Right atrium auricular region (tissue), 2 donors: Measurements from ENCODE around the gene CLDN2. TPM values are rescaled to one million over a fixed set of nuclear protein-coding genes. Genes with fewer than 3 reads are reported as not detected.
"Not testable (repeated sequence)": the region's sequence is repeated elsewhere in the genome, so short reads cannot be mapped to it uniquely, and the experiment has no call there.

Source experiments
- DNase-seq: peaks from one replicate; pipeline ENCODE4 v3.0.0-alpha.2; 2019; ENCODE audit warnings: low spot score
- H3K27ac ChIP-seq, 2 donors: fragments of 200-600 bp; sonication (generic); 1 replicate in 1 of 2; 2 replicates in 1 of 2; pipeline ENCODE4 v1.5.1; 2016 to 2019
- H3K27me3 ChIP-seq, 2 donors: fragments of 200-600 bp; sonication (generic); one replicate each; pipeline versions ENCODE4 v1.5.1 to v1.6.0; 2017 to 2019
- H3K36me3 ChIP-seq: fragments of 200-600 bp; sonication (generic); one replicate; pipeline ENCODE4 v1.5.1; 2016
- H3K4me1 ChIP-seq, 2 donors: fragments of 200-600 bp; sonication (generic); one replicate each; pipeline versions ENCODE4 v1.5.1 to v1.6.0; 2017 to 2019
- H3K4me3 ChIP-seq, 2 donors: fragments of 200-600 bp; sonication (generic); 1 replicate in 1 of 2; 2 replicates in 1 of 2; pipeline ENCODE4 v1.5.1; 2017 to 2019; ENCODE audit warnings: mild to moderate bottlenecking in 1 of 2, moderate library complexity in 1 of 2
- H3K9me3 ChIP-seq, 2 donors: fragments of 200-600 bp; sonication (generic); one replicate each; pipeline ENCODE4 v1.5.1; 2019
- CTCF ChIP-seq, 2 donors: fragments of 200-600 bp; sonication (generic); IDR thresholded peaks; one replicate each; pipeline ENCODE4 v1.5.1; 2019; ENCODE audit warnings: antibody characterized with exemption in 2 of 2
- total RNA-seq, 2 donors: library from RNA; depleted of rRNA; stranded (reverse); fragments of >200 nt; gene quantifications; one replicate each; pipeline ENCODE4 v1.1.0, GENCODE V29; 2016

Gene CLDN2
- not detected for total RNA-seq

- Histone ChIP-seq H3K4me3 (no peak within 1 kb of the TSS), H3K36me3 (no peaks in the 10 kb centered on the region), H3K27ac (no peak within 1 kb of the TSS), H3K9me3 (no peaks in the 10 kb centered on the region), H3K4me1 (no peaks in the 10 kb centered on the region), H3K27me3 (no peaks in the 10 kb centered on the region)
- DNase-seq: no peak
- no peak for TF ChIP-seq CTCF (IDR thresholded peaks at IDR 0.05)
These were observed at the start of gene CLDN2 for GRCh38 chrX:106919932-106920452. Gene CLDN2 (plus strand): TSS chrX:106920402. CDS start chrX:106928229, 7,827 bp downstream.

GRCh38 chrX:106872796-106873195 is 47.4 kb upstream of the CLDN2 start:
- not testable (repeated sequence) for H3K4me3 ChIP-seq, DNase-seq, H3K27ac ChIP-seq, H3K27me3 ChIP-seq, H3K36me3 ChIP-seq, H3K4me1 ChIP-seq, H3K9me3 ChIP-seq

GRCh38 chrX:106874075-106874474 is 46.1 kb upstream of the CLDN2 start:
- Histone ChIP-seq H3K27ac (no peak overlapping the region), H3K9me3 (no peaks in the 10 kb centered on the region), H3K36me3 (no peaks in the 10 kb centered on the region), H3K4me3 (no peak overlapping the region), H3K27me3 (no peaks in the 10 kb centered on the region), H3K4me1 (no peaks in the 10 kb centered on the region)
- peak; percentile 36 to 66 for TF ChIP-seq CTCF (IDR thresholded peaks at IDR 0.05)
- DNase-seq: no peak

- TF ChIP-seq CTCF (IDR thresholded peaks at IDR 0.05): no peak
These were observed 45.1 kb upstream of the CLDN2 start for GRCh38 chrX:106875151-106875550.

GRCh38 chrX:106889468-106889867 is 30.7 kb upstream of the CLDN2 start:
- TF ChIP-seq CTCF (IDR thresholded peaks at IDR 0.05): no peak
- DNase-seq: no peak
- H3K4me3 ChIP-seq: no peak overlapping the region
- no peaks in the 10 kb centered on the region for H3K36me3 ChIP-seq
- peaks cover 0 to 3% of the 10 kb centered on the region in 2 donors for H3K9me3 ChIP-seq
- H3K4me1 ChIP-seq: no peaks in the 10 kb centered on the region
- H3K27ac ChIP-seq: no peak overlapping the region
- H3K27me3 ChIP-seq: peaks cover 0 to 6% of the 10 kb centered on the region in 2 donors

More at GRCh38 chrX:106875151-106875550, 45.1 kb upstream of the CLDN2 start:
- no peak overlapping the region for H3K27ac ChIP-seq
- no peaks in the 10 kb centered on the region for H3K9me3 ChIP-seq
- H3K4me1 ChIP-seq: no peaks in the 10 kb centered on the region
- no peak overlapping the region for H3K4me3 ChIP-seq
- no peaks in the 10 kb centered on the region for H3K27me3 ChIP-seq
- no peak for DNase-seq
- H3K36me3 ChIP-seq: no peaks in the 10 kb centered on the region

- no peak for TF ChIP-seq CTCF (IDR thresholded peaks at IDR 0.05)
- Histone ChIP-seq H3K4me1 (peaks cover 0 to 3% of the 10 kb centered on the region in 2 donors), H3K27me3 (peaks cover 0 to 6% of the 10 kb centered on the region in 2 donors), H3K9me3 (peaks cover 0 to 3% of the 10 kb centered on the region in 2 donors), H3K4me3 (no peak overlapping the region), H3K36me3 (no peaks in the 10 kb centered on the region), H3K27ac (no peak overlapping the region)
- no peak for DNase-seq
These were observed 28.3 kb upstream of the CLDN2 start for GRCh38 chrX:106891762-106892460.
